Upper lobe of right lung (tissue), 1 donor: ENCODE results near the gene RASAL2. TPM values are rescaled to one million over a fixed set of nuclear protein-coding genes. Genes with fewer than 3 reads are reported as not detected.

ENCODE experiments used
- ATAC-seq: fragments of 200-7000 bp; cut with Tn5 transposase; one replicate; pipeline ENCODE4 v1.9.1; 2020; ENCODE audit warnings: mild to moderate bottlenecking, moderate library complexity
- DNase-seq: peaks from one replicate; pipeline ENCODE4 v3.0.0-alpha.2; 2020
- H3K27ac ChIP-seq: fragments of 200-600 bp; one replicate; pipeline ENCODE4 v1.8.0; 2022
- H3K27me3 ChIP-seq: fragments of 200-600 bp; one replicate; pipeline ENCODE4 v1.8.0; 2022; ENCODE audit warnings: mild to moderate bottlenecking
- H3K36me3 ChIP-seq: fragments of 200-600 bp; one replicate; pipeline ENCODE4 v1.8.0; 2022
- H3K4me1 ChIP-seq: fragments of 200-600 bp; one replicate; pipeline ENCODE4 v1.8.0; 2022
- H3K4me3 ChIP-seq: fragments of 200-600 bp; one replicate; pipeline ENCODE4 v1.8.0; 2022; ENCODE audit warnings: mild to moderate bottlenecking
- H3K9me3 ChIP-seq: fragments of 200-600 bp; one replicate; pipeline ENCODE4 v1.8.0; 2022
- CTCF ChIP-seq: fragments of 200-600 bp; IDR thresholded peaks from one replicate; pipeline ENCODE4 v1.8.0; 2022; ENCODE audit warnings: antibody characterized with exemption
- intact Hi-C: fragments of 100-400 bp; cut with DNase I; formaldehyde crosslinking; loops from one replicate; pipeline ENCODE4 v1.11.0; 2022
- total RNA-seq: library from RNA; stranded (reverse); fragmentation: NEBNext Ultra II Directional; extraction: Animal tissue kit (Norgen Biotek cat#: 25700); gene quantifications from one replicate; pipeline ENCODE4 v1.2.1, GENCODE V29; 2021
- donor health status: DM: no; HTN: yes; CAD: no; lungs with severe emphysema.

RASAL2 gene
- total RNA-seq, 1 donor from 2014 or later = 39.4 TPM

DNA sequence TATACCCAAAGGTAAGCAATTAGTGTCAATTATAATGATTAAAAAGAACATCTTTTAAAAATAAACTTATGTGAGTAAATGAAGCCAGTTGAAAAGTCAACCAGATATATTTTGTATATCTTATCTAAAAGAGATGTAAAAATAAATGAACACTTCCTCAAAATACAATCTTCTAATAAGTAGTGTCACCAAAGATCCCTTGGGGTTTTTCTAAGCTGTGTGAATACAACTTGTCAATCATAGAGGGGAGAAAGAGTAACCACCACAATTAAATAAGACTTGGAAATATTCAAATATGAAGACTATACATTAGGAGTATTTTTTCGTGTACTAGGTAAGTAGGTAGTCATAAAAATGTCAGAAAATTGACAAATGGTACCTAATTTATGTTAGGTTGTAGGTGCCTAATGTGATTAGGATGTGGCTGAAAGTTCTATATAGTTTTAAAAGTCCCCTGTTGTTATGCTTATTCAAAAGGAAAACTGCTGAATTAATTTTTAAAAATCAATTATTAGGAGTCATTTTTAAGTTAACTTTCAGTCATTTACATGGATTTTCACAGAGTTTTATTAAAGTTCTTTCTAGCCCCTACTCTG, 72.6 kb downstream of the RASAL2 start:
- Histone ChIP-seq H3K36me3 (no peaks in the 10 kb centered on the region), H3K4me1 (peaks cover 7% of the 10 kb centered on the region), H3K27me3 (no peaks in the 10 kb centered on the region), H3K4me3 (no peak overlapping the region), H3K27ac (no peak overlapping the region), H3K9me3 (no peaks in the 10 kb centered on the region)
- TF ChIP-seq CTCF = no peak
- ATAC-seq (no peak), DNase-seq (no peak)
- intact Hi-C loops = no loop called here

DNA sequence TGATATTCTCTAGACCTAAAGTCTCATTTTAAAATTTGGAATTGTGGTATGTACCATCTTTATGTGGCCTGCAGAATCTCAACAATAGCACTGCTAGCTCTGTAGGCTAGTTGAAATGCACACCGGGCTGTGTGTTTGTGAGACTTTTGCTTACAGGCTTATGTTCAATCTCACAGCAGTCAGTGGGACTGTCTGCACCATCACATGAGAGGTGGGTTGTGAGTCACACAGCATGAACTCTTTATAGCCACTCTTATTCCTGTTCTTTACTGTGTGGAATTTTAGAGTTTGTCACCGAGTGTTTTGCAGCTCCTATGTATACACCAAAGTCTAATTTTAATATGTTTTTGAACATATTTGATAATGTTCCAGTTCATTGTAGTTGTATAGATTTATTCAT, 74.6 kb downstream of the RASAL2 start:
- no peak overlapping the region for H3K4me3 ChIP-seq
- H3K27me3 ChIP-seq = no peaks in the 10 kb centered on the region
- H3K9me3 ChIP-seq = no peaks in the 10 kb centered on the region
- DNase-seq = no peak
- H3K36me3 ChIP-seq = no peaks in the 10 kb centered on the region
- intact Hi-C loops = no loop called here
- no peak for TF ChIP-seq CTCF
- peaks cover 6% of the 10 kb centered on the region for H3K4me1 ChIP-seq
- ATAC-seq = peak; percentile 64
- H3K27ac ChIP-seq = no peak overlapping the region

DNA sequence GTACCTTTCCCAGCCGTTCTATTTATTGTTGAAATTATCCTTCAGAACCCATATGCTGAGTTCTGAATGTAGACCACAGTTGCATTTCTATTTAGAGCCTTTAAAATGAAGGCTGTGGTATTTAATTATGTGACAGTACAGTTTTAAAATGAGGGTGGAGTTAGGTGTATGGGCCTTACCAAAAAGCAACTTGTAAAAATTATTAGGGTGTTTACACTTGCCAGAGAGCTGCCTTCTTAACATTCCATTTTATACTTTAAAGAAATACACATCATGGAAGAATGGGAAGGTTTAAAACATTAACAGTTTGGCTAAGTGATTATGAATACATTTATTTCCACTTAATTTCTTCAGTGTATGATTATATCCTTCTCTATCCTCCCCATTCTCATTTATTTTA, 75.7 kb downstream of the RASAL2 start:
- intact Hi-C loops = no loop called here
- TF ChIP-seq CTCF = no peak
- no peak for ATAC-seq
- no peak overlapping the region for H3K27ac ChIP-seq
- no peak for DNase-seq
- H3K9me3 ChIP-seq = no peaks in the 10 kb centered on the region
- H3K4me1 ChIP-seq = peaks cover 13% of the 10 kb centered on the region
- no peaks in the 10 kb centered on the region for H3K36me3 ChIP-seq
- no peak overlapping the region for H3K4me3 ChIP-seq
- H3K27me3 ChIP-seq = no peaks in the 10 kb centered on the region

DNA sequence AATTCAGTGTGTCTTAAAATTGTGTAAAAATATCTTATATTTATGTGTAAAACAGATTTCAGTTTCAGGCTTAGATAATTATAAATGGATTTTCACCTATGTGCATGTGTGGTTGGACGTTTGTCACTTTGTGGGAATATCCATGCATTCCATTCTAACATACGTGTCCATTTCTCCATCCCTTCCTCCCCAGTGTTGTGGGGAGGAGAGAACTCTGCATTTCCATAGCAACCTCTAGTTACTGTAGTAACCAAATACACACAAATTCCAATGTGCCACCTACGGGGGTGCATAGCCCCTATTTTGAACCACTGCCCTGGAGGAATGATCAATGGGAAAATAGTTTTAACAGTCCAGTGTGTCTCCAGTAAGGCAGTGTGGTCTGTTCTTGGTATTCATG, 79.0 kb downstream of the RASAL2 start:
- TF ChIP-seq CTCF = no peak
- intact Hi-C loops = no loop called here
- H3K4me3 ChIP-seq = no peak overlapping the region
- H3K27ac ChIP-seq = no peak overlapping the region
- DNase-seq (no peak), ATAC-seq (no peak)
- no peaks in the 10 kb centered on the region for H3K9me3 ChIP-seq
- H3K4me1 ChIP-seq = peaks cover 7% of the 10 kb centered on the region
- H3K27me3 ChIP-seq = no peaks in the 10 kb centered on the region
- H3K36me3 ChIP-seq = no peaks in the 10 kb centered on the region

DNA sequence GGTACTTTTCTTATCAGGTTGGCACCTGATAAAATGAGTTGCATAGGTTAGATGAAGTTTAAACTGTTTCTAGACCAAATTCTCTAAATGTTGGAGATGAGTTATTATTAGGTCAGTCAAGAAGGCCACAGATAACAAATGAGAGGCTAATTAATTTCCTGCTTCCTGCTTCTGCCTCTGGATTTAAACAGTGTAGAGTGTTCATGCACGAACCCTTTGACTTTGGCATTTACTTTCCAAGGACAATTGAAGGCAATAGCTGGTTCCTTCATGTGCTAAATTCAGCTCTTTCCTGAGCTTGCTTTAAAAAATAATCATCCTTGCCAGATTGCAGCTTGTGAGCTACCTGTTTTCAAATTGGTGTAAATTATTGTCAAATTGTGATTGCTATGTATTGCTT, 80.6 kb downstream of the RASAL2 start:
- Histone ChIP-seq H3K9me3 (no peaks in the 10 kb centered on the region), H3K4me1 (peaks cover 7% of the 10 kb centered on the region), H3K4me3 (no peak overlapping the region), H3K27me3 (no peaks in the 10 kb centered on the region), H3K36me3 (no peaks in the 10 kb centered on the region), H3K27ac (no peak overlapping the region)
- ATAC-seq = no peak
- intact Hi-C loops = no loop called here
- TF ChIP-seq CTCF = no peak
- DNase-seq = no peak

DNA sequence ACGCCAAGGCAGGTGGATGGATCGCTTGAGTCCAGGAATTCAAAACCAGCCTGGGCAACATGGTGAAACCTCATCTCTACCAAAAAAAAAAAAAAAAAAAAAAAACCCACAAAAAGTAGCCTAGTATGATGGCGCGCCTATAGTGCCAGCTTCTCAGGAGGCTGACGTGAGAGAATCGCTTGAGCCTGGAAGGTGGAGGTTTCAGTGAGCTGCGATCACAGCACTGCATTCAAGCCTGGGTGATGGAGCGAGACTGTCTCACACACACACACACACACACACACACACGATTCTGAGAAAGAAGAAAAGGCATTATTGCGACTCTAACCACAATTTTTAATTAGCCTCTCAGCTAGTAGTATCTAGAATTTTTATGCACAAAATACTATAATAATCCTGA, 86.5 kb downstream of the RASAL2 start:
- Histone ChIP-seq H3K4me3 (no peak overlapping the region), H3K36me3 (no peaks in the 10 kb centered on the region), H3K27ac (no peak overlapping the region), H3K9me3 (no peaks in the 10 kb centered on the region), H3K4me1 (no peaks in the 10 kb centered on the region), H3K27me3 (no peaks in the 10 kb centered on the region)
- intact Hi-C loops = no loop called here
- TF ChIP-seq CTCF = no peak
- ATAC-seq = no peak
- no peak for DNase-seq
